Measurements from ENCODE around the gene MZF1.

Gene MZF1

DNA sequence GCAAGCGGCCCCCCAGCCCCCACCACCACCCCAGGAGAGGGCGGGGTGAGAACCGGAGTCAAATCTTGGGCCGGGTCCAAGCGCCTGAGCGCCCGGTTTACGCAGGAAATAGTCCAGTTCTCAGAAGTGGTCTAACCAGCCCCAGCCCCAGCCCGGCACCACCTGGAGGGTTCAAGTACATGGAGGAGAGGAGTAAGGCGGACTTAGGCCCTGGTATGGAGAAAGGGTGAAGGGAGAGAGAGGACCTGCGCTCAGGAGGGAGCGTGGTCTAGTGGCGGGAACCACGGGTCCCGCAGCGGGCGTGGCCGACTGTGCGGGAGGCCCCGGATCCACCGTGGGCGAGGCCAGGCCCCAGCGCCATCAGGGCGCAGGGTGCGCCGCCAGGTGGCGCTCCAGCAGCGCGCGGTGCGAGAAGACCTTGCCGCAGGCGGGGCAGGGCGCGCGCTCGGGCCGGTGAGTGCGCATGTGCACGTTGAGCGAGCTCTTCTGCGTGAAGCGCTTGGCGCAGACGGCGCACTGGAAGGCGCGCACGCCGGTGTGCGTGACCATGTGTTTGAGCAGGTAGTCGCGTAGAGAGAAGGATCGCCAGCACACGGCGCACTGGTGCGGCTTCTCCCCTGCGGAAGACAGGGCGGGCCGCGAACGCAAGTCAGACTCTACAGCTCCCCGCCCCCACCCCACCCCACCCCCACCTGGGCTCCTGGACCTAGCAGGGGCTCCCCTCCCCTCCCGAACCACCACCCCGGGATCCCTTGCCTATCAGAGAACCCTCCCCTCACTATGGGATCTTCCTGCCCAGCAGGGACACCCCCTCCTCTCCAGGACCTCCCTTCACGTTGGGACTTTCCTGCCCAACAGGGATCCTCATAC lies 59.2 kb downstream of the MZF1 start (continued):
- TF ChIP-seq, protein P1, sequence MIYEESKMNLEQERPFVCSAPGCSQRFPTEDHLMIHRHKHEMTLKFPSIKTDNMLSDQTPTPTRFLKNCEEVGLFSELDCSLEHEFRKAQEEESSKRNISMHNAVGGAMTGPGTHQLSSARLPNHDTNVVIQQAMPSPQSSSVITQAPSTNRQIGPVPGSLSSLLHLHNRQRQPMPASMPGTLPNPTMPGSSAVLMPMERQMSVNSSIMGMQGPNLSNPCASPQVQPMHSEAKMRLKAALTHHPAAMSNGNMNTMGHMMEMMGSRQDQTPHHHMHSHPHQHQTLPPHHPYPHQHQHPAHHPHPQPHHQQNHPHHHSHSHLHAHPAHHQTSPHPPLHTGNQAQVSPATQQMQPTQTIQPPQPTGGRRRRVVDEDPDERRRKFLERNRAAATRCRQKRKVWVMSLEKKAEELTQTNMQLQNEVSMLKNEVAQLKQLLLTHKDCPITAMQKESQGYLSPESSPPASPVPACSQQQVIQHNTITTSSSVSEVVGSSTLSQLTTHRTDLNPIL (CRISPR knock-in tag; IDR thresholded peaks at IDR 0.05; ENCODE audit: low read depth) = no peak

DNA sequence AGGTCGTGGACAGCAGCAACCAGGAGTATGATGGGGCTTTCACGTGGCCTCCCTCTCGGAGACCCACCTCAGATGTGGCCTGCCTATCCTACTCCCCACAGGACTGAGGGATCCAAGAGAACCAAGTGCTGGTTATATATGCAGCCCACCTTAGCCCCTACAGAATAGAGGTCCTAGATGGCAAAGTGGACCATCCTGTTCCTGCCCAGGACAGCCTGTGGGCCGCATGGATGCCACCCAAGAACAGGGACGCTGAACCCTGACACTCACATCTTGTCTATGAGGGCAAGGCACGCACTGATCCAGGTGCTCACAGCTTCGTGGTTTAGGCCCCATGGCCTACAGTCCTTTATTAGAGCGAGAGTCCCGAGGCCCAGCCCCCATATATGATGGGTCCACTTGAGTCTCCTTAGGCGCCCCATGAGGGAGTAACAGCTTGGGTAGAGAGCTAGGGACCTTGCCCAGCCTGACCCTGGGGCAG lies 59.9 kb downstream of the MZF1 start:
- no peak for ATAC-seq
- no peak for TF ChIP-seq ZC3H10 (CRISPR knock-in tag; IDR thresholded peaks at IDR 0.05)
- TF ChIP-seq GLIS3 (CRISPR knock-in tag; IDR thresholded peaks at IDR 0.05) = no peak
- no peak for TF ChIP-seq TOX (CRISPR knock-in tag; IDR thresholded peaks at IDR 0.05; ENCODE audit: borderline replicate concordance)
- TF ChIP-seq, protein P2, sequence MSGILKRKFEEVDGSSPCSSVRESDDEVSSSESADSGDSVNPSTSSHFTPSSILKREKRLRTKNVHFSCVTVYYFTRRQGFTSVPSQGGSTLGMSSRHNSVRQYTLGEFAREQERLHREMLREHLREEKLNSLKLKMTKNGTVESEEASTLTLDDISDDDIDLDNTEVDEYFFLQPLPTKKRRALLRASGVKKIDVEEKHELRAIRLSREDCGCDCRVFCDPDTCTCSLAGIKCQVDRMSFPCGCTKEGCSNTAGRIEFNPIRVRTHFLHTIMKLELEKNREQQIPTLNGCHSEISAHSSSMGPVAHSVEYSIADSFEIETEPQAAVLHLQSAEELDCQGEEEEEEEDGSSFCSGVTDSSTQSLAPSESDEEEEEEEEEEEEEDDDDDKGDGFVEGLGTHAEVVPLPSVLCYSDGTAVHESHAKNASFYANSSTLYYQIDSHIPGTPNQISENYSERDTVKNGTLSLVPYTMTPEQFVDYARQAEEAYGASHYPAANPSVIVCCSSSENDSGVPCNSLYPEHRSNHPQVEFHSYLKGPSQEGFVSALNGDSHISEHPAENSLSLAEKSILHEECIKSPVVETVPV (CRISPR knock-in tag; IDR thresholded peaks at IDR 0.05) = no peak
- TF ChIP-seq RARB (CRISPR knock-in tag; IDR thresholded peaks at IDR 0.05) = no peak
- TF ChIP-seq ZNF70 (CRISPR knock-in tag; IDR thresholded peaks at IDR 0.05) = no peak
- TF ChIP-seq, protein P3, sequence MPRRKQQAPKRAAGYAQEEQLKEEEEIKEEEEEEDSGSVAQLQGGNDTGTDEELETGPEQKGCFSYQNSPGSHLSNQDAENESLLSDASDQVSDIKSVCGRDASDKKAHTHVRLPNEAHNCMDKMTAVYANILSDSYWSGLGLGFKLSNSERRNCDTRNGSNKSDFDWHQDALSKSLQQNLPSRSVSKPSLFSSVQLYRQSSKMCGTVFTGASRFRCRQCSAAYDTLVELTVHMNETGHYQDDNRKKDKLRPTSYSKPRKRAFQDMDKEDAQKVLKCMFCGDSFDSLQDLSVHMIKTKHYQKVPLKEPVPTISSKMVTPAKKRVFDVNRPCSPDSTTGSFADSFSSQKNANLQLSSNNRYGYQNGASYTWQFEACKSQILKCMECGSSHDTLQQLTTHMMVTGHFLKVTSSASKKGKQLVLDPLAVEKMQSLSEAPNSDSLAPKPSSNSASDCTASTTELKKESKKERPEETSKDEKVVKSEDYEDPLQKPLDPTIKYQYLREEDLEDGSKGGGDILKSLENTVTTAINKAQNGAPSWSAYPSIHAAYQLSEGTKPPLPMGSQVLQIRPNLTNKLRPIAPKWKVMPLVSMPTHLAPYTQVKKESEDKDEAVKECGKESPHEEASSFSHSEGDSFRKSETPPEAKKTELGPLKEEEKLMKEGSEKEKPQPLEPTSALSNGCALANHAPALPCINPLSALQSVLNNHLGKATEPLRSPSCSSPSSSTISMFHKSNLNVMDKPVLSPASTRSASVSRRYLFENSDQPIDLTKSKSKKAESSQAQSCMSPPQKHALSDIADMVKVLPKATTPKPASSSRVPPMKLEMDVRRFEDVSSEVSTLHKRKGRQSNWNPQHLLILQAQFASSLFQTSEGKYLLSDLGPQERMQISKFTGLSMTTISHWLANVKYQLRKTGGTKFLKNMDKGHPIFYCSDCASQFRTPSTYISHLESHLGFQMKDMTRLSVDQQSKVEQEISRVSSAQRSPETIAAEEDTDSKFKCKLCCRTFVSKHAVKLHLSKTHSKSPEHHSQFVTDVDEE (CRISPR knock-in tag; IDR thresholded peaks at IDR 0.05) = no peak
- TF ChIP-seq BACH2 (CRISPR knock-in tag; IDR thresholded peaks at IDR 0.05; ENCODE audit: borderline replicate concordance) = no peak
- no peak for TF ChIP-seq TCF4 (CRISPR knock-in tag; IDR thresholded peaks at IDR 0.05; ENCODE audit: borderline replicate concordance)
- TF ChIP-seq CSDC2 (CRISPR knock-in tag; IDR thresholded peaks at IDR 0.05) = no peak
- no peak for TF ChIP-seq OSR1 (CRISPR knock-in tag; IDR thresholded peaks at IDR 0.05)
- TF ChIP-seq, protein P4, sequence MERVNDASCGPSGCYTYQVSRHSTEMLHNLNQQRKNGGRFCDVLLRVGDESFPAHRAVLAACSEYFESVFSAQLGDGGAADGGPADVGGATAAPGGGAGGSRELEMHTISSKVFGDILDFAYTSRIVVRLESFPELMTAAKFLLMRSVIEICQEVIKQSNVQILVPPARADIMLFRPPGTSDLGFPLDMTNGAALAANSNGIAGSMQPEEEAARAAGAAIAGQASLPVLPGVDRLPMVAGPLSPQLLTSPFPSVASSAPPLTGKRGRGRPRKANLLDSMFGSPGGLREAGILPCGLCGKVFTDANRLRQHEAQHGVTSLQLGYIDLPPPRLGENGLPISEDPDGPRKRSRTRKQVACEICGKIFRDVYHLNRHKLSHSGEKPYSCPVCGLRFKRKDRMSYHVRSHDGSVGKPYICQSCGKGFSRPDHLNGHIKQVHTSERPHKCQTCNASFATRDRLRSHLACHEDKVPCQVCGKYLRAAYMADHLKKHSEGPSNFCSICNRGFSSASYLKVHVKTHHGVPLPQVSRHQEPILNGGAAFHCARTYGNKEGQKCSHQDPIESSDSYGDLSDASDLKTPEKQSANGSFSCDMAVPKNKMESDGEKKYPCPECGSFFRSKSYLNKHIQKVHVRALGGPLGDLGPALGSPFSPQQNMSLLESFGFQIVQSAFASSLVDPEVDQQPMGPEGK (CRISPR knock-in tag; IDR thresholded peaks at IDR 0.05; ENCODE audit: borderline replicate concordance) = no peak
- no peak for TF ChIP-seq ZFP30 (CRISPR knock-in tag; IDR thresholded peaks at IDR 0.05)
- no peak for TF ChIP-seq ZFP3 (CRISPR knock-in tag; IDR thresholded peaks at IDR 0.05)
- TF ChIP-seq, protein P5, sequence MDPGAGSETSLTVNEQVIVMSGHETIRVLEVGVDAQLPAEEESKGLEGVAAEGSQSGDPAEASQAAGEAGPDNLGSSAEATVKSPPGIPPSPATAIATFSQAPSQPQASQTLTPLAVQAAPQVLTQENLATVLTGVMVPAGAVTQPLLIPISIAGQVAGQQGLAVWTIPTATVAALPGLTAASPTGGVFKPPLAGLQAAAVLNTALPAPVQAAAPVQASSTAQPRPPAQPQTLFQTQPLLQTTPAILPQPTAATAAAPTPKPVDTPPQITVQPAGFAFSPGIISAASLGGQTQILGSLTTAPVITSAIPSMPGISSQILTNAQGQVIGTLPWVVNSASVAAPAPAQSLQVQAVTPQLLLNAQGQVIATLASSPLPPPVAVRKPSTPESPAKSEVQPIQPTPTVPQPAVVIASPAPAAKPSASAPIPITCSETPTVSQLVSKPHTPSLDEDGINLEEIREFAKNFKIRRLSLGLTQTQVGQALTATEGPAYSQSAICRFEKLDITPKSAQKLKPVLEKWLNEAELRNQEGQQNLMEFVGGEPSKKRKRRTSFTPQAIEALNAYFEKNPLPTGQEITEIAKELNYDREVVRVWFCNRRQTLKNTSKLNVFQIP (CRISPR knock-in tag; IDR thresholded peaks at IDR 0.05; ENCODE audit: borderline replicate concordance, low read depth) = no peak
- no peak for TF ChIP-seq SNAI2 (CRISPR knock-in tag; IDR thresholded peaks at IDR 0.05)
- TF ChIP-seq ESRRG (CRISPR knock-in tag; IDR thresholded peaks at IDR 0.05) = no peak
- TF ChIP-seq, protein P1 (CRISPR knock-in tag; IDR thresholded peaks at IDR 0.05; ENCODE audit: low read depth) = no peak

Data from SK-N-SH treated with all-trans-retinoic acid at 6 μM for 48 hours (cell line).